ENCODE measurements around the gene MAP3K19. TPM values are rescaled to one million over a fixed set of nuclear protein-coding genes. Genes with fewer than 3 reads are reported as not detected.

The MAP3K19 gene
- total and polyA plus RNA-seq, 2 of the 8 experiments (the other 6 are each of a cell fraction or from before 2014, with no cell fraction given), result not detected

- Histone ChIP-seq H3K27ac (ENCODE audit: low read depth, low read length) (no peak overlapping the region), H3K9ac (replicated peaks in 1 of 4; ENCODE audit: extremely low read depth in 1 of 4, low read depth in 3 of 4, low read length in 3 of 4) (no peak overlapping the region), H3K4me2 (ENCODE audit: insufficient read depth in 1 of 2, low read depth in 2 of 2, low read length in 2 of 2) (no peak overlapping the region), H2BK15ac (ENCODE audit: low read length) (no peak overlapping the region), H3K14ac (ENCODE audit: insufficient read length) (no peak overlapping the region), H4K8ac (ENCODE audit: extremely low read depth, insufficient read depth, low read length) (no peak overlapping the region), H2AK5ac (ENCODE audit: low read depth, low read length) (no peak overlapping the region), H3K23ac (ENCODE audit: insufficient read length) (no peak overlapping the region), H2BK12ac (ENCODE audit: low read depth, low read length) (no peak overlapping the region), H3K18ac (ENCODE audit: extremely low read depth, low read length) (no peak overlapping the region), H3K9me3 (ENCODE audit: insufficient read depth in 2 of 2, low read depth in 1 of 2, low read length in 1 of 2) (no peaks in the 10 kb centered on the region), H3K4me3 (ENCODE audit: extremely low read depth in 1 of 4, insufficient read depth in 2 of 4, low read depth in 3 of 4, low read length in 4 of 4) (no peak overlapping the region), H3K79me1 (ENCODE audit: low read depth, low read length) (no peaks in the 10 kb centered on the region), H3K36me3 (ENCODE audit: control insufficient read depth in 2 of 4, insufficient read depth in 4 of 4, low read length in 3 of 4) (no peaks in the 10 kb centered on the region), H2BK20ac (ENCODE audit: low read length) (no peak overlapping the region), H3K23me2 (ENCODE audit: low read depth, low read length) (no peaks in the 10 kb centered on the region), H4K20me1 (replicated peaks in 1 of 2; ENCODE audit: control insufficient read depth in 1 of 2, insufficient read depth in 2 of 2, low read length in 2 of 2) (no peaks in the 10 kb centered on the region), H2BK5ac (ENCODE audit: low read depth, low read length) (no peak overlapping the region), H3K27me3 (replicated peaks in 1 of 4; ENCODE audit: control insufficient read depth in 3 of 4, extremely low read depth in 1 of 4, insufficient read depth in 3 of 4, low read length in 3 of 4) (peaks cover 0 to 4% (median 0%) of the 10 kb centered on the region in 4 experiments; a peak in 2 of 7 replicates), H3K4me1 (replicated peaks in 1 of 4; ENCODE audit: control insufficient read depth in 3 of 4, insufficient read depth in 4 of 4, low read length in 3 of 4) (peaks cover 0 to 4% (median under 1%) of the 10 kb centered on the region in 4 experiments; a peak in 2 of 7 replicates), H2BK120ac (replicated peaks; ENCODE audit: low read depth, low read length) (no peak overlapping the region), H2AFZ (ENCODE audit: low read length) (no peak overlapping the region), H3K4ac (replicated peaks; ENCODE audit: insufficient read length, low read depth, low read length) (no peak overlapping the region), H4K91ac (replicated peaks; ENCODE audit: insufficient read length, low read length) (no peak overlapping the region), H4K5ac (ENCODE audit: insufficient read length, low read depth, low read length) (no peak overlapping the region), H3K79me2 (ENCODE audit: control insufficient read depth in 1 of 2, insufficient read depth in 2 of 2, low read length in 2 of 2) (no peaks in the 10 kb centered on the region), H3K56ac (replicated peaks; ENCODE audit: insufficient read length, low read depth, low read length) (no peak overlapping the region)
- ChIA-PET POLR2A (ENCODE audit: partially characterized antibody) (no interaction called here), CTCF (ENCODE audit: partially characterized antibody) (interaction anchor here (0.6 to 2.8 kb wide), 12 partner anchors 9 to 792 kb away, joined by 3 to 13 read pairs (median 3); no protein-coding TSS in a partner anchor)
- DNase-seq (ENCODE audit: low read depth in 1 of 2, low spot score in 2 of 2) (no peak), FAIRE-seq (no peak)
- WGBS, 2 experiments (ENCODE audit: extremely low coverage in 1 of 2, insufficient coverage in 1 of 2, insufficient read length in 1 of 2, insufficient replicate concordance in 2 of 2, low coverage in 1 of 2, low lambda C conversion rate in 2 of 2, missing lambda C conversion rate in 1 of 2), result 70% methylated on average over 3 of the region's 3 CpGs; no CpG with 5 or more reads in 1 of the 2 experiments
- 0 out of 4 replicates have a peak, but pooled peaks of 1 of the 2 experiments have one; percentile 15 for TF ChIP-seq HDAC2 (IDR thresholded peaks at IDR 0.05; ENCODE audit: borderline replicate concordance in 1 of 2, low read depth in 2 of 2, low read length in 2 of 2)
- TF ChIP-seq E2F6 (IDR thresholded peaks at IDR 0.05), result no peak
Observed at GRCh38 chr2:135005753-135006152, 41.5 kb downstream of the MAP3K19 start.

All from H1 (cell line).